Measurements from ENCODE around the gene ROGDI.
A peak's percentile ranks its signal among the peaks of the same experiment; 100 is the strongest.

The ROGDI gene, protein sequence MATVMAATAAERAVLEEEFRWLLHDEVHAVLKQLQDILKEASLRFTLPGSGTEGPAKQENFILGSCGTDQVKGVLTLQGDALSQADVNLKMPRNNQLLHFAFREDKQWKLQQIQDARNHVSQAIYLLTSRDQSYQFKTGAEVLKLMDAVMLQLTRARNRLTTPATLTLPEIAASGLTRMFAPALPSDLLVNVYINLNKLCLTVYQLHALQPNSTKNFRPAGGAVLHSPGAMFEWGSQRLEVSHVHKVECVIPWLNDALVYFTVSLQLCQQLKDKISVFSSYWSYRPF

DNA sequence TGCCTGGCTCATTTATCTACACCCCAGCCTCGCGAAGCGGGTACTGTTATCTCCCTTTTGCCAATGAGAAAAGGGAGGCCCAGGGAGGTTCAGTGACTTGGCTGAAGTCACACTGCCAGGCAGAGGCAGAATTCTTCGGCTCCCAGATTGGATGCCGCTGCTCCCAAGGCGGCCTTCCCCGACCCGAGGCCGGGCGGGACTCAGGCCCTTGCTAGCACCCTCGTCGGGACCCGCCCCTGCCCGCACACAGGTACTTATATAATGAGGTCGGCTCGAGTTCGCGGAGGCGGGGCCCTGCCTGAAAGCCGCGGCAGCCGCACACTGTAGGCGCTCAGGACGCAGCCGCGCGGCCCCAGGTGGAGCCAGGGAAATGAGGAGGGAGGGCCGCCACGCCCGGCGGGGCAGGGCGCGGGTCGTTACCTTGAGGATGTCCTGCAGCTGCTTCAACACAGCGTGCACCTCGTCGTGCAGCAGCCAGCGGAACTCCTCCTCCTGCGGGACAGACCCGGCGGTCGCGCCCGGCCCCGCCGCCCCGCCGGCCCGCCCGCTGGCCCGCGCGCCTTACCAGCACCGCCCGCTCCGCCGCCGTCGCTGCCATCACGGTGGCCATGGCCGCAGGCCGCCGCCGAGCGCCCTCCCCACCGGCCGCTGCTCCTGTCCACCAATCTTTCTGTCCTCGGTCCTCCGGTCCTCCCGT is at the start of gene ROGDI:
ROGDI (minus strand) TSS at position 672 of the 697 bp plus-strand sequence; CDS start at position 610, 62 bp downstream.
- Histone ChIP-seq H3K4me1 (ENCODE audit: insufficient read depth, low read length) (no peaks in the 10 kb centered on the region), H3K9ac (ENCODE audit: low read depth, low read length) (peak within 1 kb of the TSS; percentile 44), H3K9me3 (ENCODE audit: control insufficient read depth, insufficient read depth, low read length) (no peaks in the 10 kb centered on the region), H3K36me3 (ENCODE audit: insufficient read depth, low read length) (no peaks in the 10 kb centered on the region; the same call in 1 of the 2 replicates)

DNA sequence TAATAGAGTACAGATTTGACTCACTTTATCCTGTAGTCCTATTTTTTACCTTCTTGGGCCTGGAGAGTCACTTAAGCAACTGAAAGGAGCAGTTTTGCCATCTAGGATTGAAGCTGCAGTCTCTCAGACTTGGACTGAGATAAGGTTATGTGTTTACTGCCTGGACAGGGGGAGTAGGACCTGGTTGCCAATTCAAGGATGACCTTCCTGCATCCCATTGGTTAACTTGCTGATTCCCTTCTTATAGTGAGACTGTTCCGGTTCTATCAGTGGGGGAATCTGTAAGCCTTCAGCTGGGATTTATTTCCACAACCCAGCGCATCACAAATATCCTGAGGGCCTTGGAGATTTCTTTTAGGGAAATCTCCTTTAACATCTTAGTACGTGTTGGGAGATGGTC is 47.8 kb upstream of the ROGDI start:
- Histone ChIP-seq H3K9ac (ENCODE audit: low read depth, low read length) (no peak overlapping the region), H3K4me1 (ENCODE audit: insufficient read depth, low read length) (peaks cover 15% of the 10 kb centered on the region), H3K36me3 (ENCODE audit: insufficient read depth, low read length) (peaks cover 6% of the 10 kb centered on the region; the same call in 1 of the 2 replicates), H3K9me3 (ENCODE audit: control insufficient read depth, insufficient read depth, low read length) (no peaks in the 10 kb centered on the region)

DNA sequence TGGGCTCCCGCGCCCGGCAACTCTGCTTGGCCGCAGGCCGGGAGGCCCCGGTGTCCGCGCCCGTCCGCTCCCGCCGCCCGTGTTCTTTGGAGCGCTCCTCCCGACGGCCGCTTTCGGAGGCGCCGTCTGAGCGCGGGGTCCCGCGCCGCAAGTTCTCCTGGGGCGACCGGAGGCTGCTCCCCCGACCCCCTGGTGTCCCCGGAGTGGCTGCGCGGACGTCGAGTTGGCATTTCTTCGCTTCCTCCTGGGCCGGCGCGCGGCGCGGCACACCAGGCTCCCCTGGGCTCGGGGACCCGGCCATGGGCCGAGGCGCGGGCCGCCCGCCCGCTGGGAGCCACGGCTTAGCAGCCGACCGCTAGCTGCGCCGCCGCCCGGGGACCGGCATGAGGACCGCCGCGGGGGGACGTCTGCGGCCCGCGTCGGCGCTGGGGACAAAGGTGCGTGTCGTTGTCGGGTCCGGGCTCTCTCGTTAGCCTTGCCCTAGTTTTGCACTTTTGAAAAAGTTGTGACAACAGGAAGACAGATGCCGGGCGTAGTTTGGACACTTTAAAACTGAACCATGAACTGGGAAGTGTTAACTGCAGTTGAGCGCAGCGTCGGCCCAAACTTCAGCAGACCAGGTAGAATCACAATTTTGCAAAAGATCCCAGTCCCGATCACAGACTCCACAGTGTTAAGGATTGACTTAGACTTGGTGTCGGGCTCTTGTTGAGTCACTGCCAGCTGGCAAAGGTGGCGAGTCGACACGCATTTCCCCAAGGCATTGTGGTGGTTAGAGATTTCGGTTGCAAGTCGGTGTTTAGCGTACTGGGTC is 45.5 kb upstream of the ROGDI start:
- H3K36me3 ChIP-seq (ENCODE audit: insufficient read depth, low read length) = no peaks in the 10 kb centered on the region; the same call in 1 of the 2 replicates

DNA sequence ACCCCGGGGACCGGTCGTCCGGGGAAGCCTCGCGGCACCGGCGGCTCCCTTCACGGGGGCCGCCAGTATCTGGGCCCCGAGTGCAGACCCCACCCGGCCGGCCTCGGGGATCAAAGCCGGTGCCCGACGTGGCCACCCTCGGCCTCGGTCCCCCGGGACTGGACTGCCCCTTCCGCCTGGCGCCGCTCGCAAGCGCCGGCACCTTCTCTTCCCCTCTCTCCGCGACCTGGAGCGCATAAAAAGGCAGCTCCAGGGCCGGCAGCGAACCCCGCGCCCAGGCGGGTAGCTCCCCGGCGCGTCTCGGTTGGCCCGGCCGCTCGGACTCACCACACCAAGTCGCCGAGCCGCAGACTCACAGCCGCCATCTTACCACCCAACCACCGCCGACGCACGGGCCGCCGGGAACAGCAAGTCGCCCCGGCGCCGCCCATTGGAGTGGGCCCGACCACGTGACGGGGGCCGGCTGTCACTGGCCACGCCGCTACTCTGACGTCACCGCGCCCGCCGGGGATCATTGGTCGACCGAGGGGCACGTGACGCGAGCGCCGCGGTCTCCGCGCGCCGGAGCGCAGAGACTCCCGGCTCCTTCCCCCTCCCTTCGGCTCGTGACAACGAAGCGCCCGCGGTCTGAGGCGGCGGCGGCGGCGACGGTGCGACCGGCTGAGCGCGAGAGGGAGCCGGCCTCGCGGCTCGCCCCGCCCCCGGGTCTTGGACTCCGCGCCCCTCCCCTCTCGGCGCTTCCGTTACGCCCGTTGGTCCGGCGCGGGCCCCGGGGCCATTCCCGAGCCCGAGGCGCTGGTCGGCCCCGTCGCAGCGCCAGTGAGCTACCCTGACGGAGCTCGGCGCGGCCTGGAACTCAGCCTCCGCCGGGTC is 44.7 kb upstream of the ROGDI start, which contains the start of the genes GLYR1 and UBN1:
GLYR1 (minus strand) TSS at position 388 of the 873 bp plus-strand sequence; CDS start at position 365, 23 bp downstream.
UBN1 (plus strand) TSS at position 581 of the 873 bp plus-strand sequence. CDS start 5,437 bp downstream, outside the sequence.
- Histone ChIP-seq H3K9ac (ENCODE audit: low read depth, low read length) (peak within 1 kb of the TSS; percentile 97), H3K4me1 (ENCODE audit: insufficient read depth, low read length) (peaks cover 11% of the 10 kb centered on the region), H3K36me3 (ENCODE audit: insufficient read depth, low read length) (no peaks in the 10 kb centered on the region), H3K9me3 (ENCODE audit: control insufficient read depth, insufficient read depth, low read length) (no peaks in the 10 kb centered on the region)

More for the DNA sequence above, 45.5 kb upstream of the ROGDI start:
- H3K4me1 ChIP-seq (ENCODE audit: insufficient read depth, low read length) = peaks cover 15% of the 10 kb centered on the region
- no peaks in the 10 kb centered on the region for H3K9me3 ChIP-seq (ENCODE audit: control insufficient read depth, insufficient read depth, low read length)
- H3K9ac ChIP-seq (ENCODE audit: low read depth, low read length) = peak overlapping the region; percentile 97

DNA sequence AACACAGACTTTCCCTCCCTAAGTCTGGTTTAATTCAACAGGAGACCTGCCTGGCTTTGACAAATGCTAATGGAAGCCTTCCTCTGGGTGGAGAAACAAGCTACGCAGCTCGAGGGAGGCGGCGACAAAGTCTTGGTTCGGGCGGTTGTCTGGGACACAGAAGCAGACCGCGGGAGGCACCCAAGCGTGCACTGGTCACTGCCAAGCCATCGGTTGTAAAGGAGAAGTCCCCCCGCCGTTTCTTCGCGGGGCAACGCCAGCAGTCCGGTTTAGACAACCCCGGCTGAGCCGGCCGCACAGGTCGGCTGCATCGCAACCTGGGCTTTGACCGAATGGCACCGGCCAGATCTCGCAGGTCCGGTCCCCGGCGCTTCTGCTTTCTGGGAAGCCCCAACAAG is 44.1 kb upstream of the ROGDI start:
- peaks cover 5% of the 10 kb centered on the region for H3K4me1 ChIP-seq (ENCODE audit: insufficient read depth, low read length)
- H3K9ac ChIP-seq (ENCODE audit: low read depth, low read length) = peak overlapping the region; percentile 97
- no peaks in the 10 kb centered on the region for H3K9me3 ChIP-seq (ENCODE audit: control insufficient read depth, insufficient read depth, low read length)
- peaks cover 3% of the 10 kb centered on the region for H3K36me3 ChIP-seq (ENCODE audit: insufficient read depth, low read length)

DNA sequence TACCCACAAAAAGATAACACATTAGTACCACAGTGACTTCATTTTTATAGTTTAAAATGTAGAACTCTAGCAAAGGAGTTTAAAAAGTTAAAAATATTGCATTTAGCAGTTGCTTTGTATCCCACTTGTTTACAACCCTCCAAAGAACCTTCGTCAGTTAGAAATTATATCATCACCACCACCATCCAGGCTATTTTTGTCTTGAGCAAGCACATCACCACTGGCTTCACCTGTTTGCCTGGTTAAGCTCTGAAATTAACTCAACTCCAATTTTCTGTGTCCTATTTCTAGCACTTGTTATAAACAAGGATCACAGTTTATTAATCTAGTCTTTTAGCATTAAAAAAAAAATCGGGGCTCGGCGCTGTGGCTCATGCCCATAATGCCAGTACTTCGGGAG is 38.6 kb upstream of the ROGDI start:
- H3K9me3 ChIP-seq (ENCODE audit: control insufficient read depth, insufficient read depth, low read length) = no peaks in the 10 kb centered on the region
- no peak overlapping the region for H3K9ac ChIP-seq (ENCODE audit: low read depth, low read length)
- H3K4me1 ChIP-seq (ENCODE audit: insufficient read depth, low read length) = peaks cover under 1% of the 10 kb centered on the region
- H3K36me3 ChIP-seq (ENCODE audit: insufficient read depth, low read length) = peaks cover 33% of the 10 kb centered on the region

DNA sequence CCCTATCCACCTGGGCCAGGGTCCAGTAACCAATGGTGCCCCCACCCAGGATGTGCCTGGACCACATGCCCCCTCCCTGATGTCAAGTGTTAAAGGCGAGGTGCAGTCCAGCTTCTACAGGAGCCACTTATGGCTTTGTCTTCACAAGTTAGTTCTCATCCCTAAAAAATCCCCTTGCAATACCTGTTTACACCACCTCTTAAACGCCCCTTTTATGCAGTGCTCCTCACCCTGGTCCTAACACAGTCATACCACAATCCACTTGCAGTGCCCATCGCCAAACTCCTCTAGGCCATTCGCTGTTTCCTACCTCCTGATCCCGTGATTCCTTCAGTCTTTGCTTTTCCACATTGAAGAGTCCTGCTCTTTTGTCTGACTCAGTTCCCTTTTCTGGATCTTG is 37.5 kb upstream of the ROGDI start:
- H3K36me3 ChIP-seq (ENCODE audit: insufficient read depth, low read length) = peaks cover 33% of the 10 kb centered on the region
- no peaks in the 10 kb centered on the region for H3K4me1 ChIP-seq (ENCODE audit: insufficient read depth, low read length)
- no peaks in the 10 kb centered on the region for H3K9me3 ChIP-seq (ENCODE audit: control insufficient read depth, insufficient read depth, low read length)
- H3K9ac ChIP-seq (ENCODE audit: low read depth, low read length) = no peak overlapping the region

DNA sequence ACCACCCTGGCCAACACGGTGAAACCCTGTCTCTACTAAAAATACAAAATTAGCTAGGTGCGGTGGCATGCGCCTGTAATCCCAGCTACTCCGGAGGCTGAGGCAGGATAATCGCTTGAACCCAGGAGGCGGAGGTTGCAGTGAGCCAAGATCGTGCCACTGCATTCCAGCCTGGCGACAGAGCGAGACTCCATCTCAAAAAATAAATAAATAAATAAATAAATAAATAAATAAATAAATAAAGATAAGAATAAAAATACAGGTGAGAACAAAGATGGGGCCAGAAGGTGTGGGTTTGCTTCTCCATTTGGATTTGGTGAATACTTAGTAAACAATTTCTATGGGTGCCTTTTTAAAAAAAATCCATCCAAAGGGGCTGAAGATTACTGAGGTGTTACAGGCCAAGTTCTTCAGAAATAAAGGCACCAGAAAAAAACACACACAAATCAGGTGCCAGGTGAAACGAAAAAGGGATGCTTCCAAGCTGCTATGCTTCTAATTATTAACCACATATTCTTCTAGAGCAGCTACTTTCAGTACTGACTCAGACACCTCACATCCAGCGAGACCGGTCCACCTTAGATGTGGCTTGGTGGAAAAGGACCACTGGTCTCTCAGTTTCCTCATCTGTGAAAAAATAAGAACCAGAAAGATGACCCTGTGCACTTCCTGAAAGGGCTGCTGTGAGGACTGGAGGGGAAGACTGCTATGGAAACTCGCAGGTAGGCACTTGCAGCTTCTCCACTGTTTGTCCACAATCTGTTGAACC is 35.5 kb upstream of the ROGDI start:
- Histone ChIP-seq H3K9ac (ENCODE audit: low read depth, low read length) (no peak overlapping the region), H3K36me3 (ENCODE audit: insufficient read depth, low read length) (peaks cover 33% of the 10 kb centered on the region), H3K9me3 (ENCODE audit: control insufficient read depth, insufficient read depth, low read length) (no peaks in the 10 kb centered on the region), H3K4me1 (ENCODE audit: insufficient read depth, low read length) (no peaks in the 10 kb centered on the region)

DNA sequence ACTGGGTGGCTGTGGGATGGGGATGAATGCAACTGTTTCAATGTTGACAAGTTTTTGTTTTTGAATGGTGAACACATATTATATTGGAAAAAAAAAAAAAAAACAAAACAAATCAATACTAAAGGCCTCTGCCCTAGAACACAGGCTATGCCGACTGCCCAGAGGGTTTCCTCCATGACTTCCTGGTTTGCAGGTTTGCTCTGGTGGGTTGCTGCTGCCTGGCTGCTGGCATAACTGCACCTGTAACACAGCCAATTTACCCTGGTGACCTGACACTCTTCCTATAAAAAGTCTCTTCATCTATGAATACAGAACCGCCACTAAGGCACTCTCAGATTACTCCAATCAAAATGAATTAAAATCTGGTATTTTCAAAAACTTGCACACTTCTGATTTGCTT is 34.3 kb upstream of the ROGDI start:
- no peaks in the 10 kb centered on the region for H3K9me3 ChIP-seq (ENCODE audit: control insufficient read depth, insufficient read depth, low read length)
- peaks cover 43% of the 10 kb centered on the region for H3K36me3 ChIP-seq (ENCODE audit: insufficient read depth, low read length)
- H3K9ac ChIP-seq (ENCODE audit: low read depth, low read length) = no peak overlapping the region
- H3K4me1 ChIP-seq (ENCODE audit: insufficient read depth, low read length) = no peaks in the 10 kb centered on the region

DNA sequence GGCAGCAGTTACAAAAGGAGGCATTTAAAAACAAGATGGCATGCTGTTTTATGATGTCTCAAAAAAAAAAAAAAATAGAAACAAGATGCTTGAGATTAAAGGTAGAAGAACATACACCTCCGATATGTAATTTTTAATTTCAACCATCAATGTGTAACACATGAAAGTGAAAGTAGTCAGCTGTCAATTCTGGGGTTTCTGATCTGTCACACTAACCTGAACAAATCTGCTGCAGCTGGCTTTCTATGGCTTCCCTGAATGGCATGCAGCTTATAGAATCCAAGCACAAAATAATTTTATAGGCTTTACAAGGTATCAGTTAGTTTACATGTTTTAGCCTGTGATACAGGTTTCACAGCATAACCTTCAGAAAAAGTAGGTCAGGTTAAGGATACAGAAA is 31.2 kb upstream of the ROGDI start:
- H3K4me1 ChIP-seq (ENCODE audit: insufficient read depth, low read length) = no peaks in the 10 kb centered on the region
- H3K9me3 ChIP-seq (ENCODE audit: control insufficient read depth, insufficient read depth, low read length) = no peaks in the 10 kb centered on the region
- no peak overlapping the region for H3K9ac ChIP-seq (ENCODE audit: low read depth, low read length)
- H3K36me3 ChIP-seq (ENCODE audit: insufficient read depth, low read length) = peaks cover 34% of the 10 kb centered on the region

DNA sequence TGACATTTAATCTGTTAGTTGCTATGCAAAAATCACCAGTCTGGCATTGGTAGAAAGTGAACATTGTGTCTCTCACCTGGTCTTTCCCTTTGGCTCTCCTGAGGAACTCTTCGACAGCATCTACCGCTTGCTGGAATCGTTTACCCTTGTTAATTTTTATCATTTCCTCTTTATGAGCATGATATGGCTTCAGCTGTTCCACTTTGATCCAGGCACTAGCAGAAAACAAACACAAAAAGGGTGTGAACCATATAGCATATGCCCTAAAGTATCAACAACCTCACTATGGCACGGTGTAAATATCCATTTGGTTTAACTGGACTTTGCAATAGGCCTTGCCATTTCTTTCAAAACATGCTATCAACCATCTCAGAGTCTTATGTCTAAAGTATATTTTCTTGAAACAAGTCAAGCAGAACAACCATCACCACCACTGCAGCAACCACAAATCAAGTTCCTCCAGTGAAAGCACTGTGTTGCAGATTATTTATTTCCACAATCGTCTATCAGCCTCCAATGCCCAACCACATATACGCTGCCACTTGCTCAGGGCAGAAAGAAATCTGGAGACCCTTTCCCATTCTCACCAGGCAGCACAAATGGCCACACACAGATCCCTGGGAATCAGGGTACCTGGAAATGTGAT is 30.4 kb upstream of the ROGDI start:
- H3K36me3 ChIP-seq (ENCODE audit: insufficient read depth, low read length) = peaks cover 32% of the 10 kb centered on the region
- H3K9me3 ChIP-seq (ENCODE audit: control insufficient read depth, insufficient read depth, low read length) = no peaks in the 10 kb centered on the region
- H3K4me1 ChIP-seq (ENCODE audit: insufficient read depth, low read length) = no peaks in the 10 kb centered on the region
- H3K9ac ChIP-seq (ENCODE audit: low read depth, low read length) = no peak overlapping the region

DNA sequence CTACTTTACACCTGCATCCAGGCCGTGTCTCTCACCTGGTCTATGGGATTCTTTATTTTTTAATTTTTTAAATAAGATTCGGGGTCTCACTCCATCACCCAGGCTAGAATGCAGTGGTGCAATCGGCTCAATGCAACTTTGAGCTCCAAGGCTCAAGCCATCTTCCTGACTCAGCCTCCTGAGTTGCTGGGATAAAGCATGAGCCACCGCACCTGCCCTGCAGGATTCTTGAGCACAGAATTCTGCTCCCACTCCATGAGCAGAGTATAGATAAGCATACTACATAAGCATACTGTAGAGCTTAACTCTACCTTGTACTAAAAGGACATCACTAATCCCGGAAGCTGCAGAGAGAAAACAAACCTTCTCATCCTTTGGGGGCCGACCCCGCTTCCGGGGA is 29.2 kb upstream of the ROGDI start:
- Histone ChIP-seq H3K9ac (ENCODE audit: low read depth, low read length) (no peak overlapping the region), H3K9me3 (ENCODE audit: control insufficient read depth, insufficient read depth, low read length) (no peaks in the 10 kb centered on the region), H3K4me1 (ENCODE audit: insufficient read depth, low read length) (no peaks in the 10 kb centered on the region), H3K36me3 (ENCODE audit: insufficient read depth, low read length) (peaks cover 26% of the 10 kb centered on the region)

DNA sequence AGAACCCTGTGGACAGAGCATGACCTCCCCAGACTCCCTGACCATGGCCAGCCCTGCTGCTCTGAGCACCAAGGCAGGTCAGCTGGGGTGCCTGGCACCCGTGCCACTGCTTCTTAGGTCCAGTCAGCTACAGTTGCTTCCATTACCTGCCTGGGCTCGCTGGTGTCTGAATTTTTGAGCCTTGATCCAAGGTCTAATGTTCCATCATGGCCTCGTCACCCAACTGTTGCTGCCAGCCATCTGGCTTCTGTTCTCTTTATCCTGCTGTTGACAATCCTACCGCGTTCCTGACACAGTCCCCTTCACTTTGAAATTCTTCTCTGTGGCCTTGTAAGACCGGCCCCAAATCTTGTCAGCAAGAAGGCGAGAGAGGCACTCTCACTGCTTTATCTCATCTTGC is 28.0 kb upstream of the ROGDI start:
- Histone ChIP-seq H3K36me3 (ENCODE audit: insufficient read depth, low read length) (peaks cover 23% of the 10 kb centered on the region), H3K9ac (ENCODE audit: low read depth, low read length) (no peak overlapping the region), H3K9me3 (ENCODE audit: control insufficient read depth, insufficient read depth, low read length) (no peaks in the 10 kb centered on the region)

More for the DNA sequence above, 28.0 kb upstream of the ROGDI start:
- no peaks in the 10 kb centered on the region for H3K4me1 ChIP-seq (ENCODE audit: insufficient read depth, low read length)
